ENCODE results near the gene SCAMP4. TPM values are rescaled to one million over a fixed set of nuclear protein-coding genes. Genes with fewer than 3 reads are reported as not detected.

Gene SCAMP4
- total RNA-seq, 1 experiment from 2014 or later, result 48.7 TPM

GRCh38 chr19:1867349-1867724 lies 37.9 kb upstream of the SCAMP4 start:
- Mint-ChIP-seq H3K9me3 (ENCODE audit: unreplicated experiment) (no peaks in the 10 kb centered on the region), H3K4me1 (ENCODE audit: insufficient read depth, unreplicated experiment) (no peaks in the 10 kb centered on the region), H3K27me3 (ENCODE audit: insufficient read depth, unreplicated experiment) (no peaks in the 10 kb centered on the region), H3K27ac (ENCODE audit: low read depth, unreplicated experiment) (no peak overlapping the region), H3K36me3 (ENCODE audit: insufficient read depth, unreplicated experiment) (peaks cover 26% of the 10 kb centered on the region), H3K4me3 (ENCODE audit: unreplicated experiment) (no peak overlapping the region)
- DNase-seq (ENCODE audit: unreplicated experiment), result no peak
- TF ChIP-seq CTCF (IDR thresholded peaks at IDR 0.05; ENCODE audit: unreplicated experiment), result no peak
- ChIA-PET CTCF (interaction anchor here (1.2 kb wide), 1 partner anchor 10 kb away, joined by 3 read pairs; no protein-coding TSS in a partner anchor), POLR2A (interaction anchor here (0.7 kb wide), 1 partner anchor 1230 kb away, joined by 3 read pairs; no protein-coding TSS in a partner anchor)
- intact Hi-C loops (cut with micrococcal nuclease), result no loop called here
- BruUV-seq (replicated peaks), result no TSS peak

DNA sequence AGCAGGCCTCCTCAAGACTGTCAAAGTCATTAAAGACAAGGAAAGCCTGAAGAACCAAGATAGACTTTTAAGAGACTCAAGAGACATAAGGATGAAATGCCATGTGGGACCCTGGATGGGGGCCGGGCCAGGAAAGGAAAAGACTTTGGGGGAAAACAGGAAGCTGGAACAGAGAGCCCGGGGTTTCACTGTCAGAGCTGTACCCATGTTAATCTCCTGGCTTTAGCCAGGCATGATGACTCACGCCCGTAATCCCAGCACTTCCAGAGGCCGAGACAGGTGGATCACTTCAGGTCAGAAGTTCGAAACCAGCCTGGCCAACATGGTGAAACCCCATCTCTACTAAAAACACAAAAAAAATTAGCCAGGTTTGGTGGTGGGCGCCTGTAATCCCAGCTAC lies 36.2 kb upstream of the SCAMP4 start:
- Mint-ChIP-seq H3K4me1 (ENCODE audit: insufficient read depth, unreplicated experiment) (peaks cover 2% of the 10 kb centered on the region), H3K27ac (ENCODE audit: low read depth, unreplicated experiment) (no peak overlapping the region), H3K4me3 (ENCODE audit: unreplicated experiment) (no peak overlapping the region), H3K9me3 (ENCODE audit: unreplicated experiment) (no peaks in the 10 kb centered on the region), H3K27me3 (ENCODE audit: insufficient read depth, unreplicated experiment) (no peaks in the 10 kb centered on the region), H3K36me3 (ENCODE audit: insufficient read depth, unreplicated experiment) (peaks cover 32% of the 10 kb centered on the region)
- intact Hi-C loops (cut with micrococcal nuclease), result no loop called here
- ChIA-PET POLR2A (interaction anchor here (0.6 kb wide), 1 partner anchor 46 kb away, joined by 3 read pairs; no protein-coding TSS in a partner anchor), CTCF (interaction anchor here (0.6 to 1.1 kb wide), 2 partner anchors 31 to 32 kb away, joined by 3 read pairs; no protein-coding TSS in a partner anchor)
- no peak for DNase-seq (ENCODE audit: unreplicated experiment)
- no peak for TF ChIP-seq CTCF (IDR thresholded peaks at IDR 0.05; ENCODE audit: unreplicated experiment)
- no TSS peak for BruUV-seq (replicated peaks)

GRCh38 chr19:1871140-1871597 lies 34.0 kb upstream of the SCAMP4 start:
- peaks cover 7% of the 10 kb centered on the region for H3K4me1 Mint-ChIP-seq (ENCODE audit: insufficient read depth, unreplicated experiment)
- H3K4me3 Mint-ChIP-seq (ENCODE audit: unreplicated experiment), result no peak overlapping the region
- CTCF ChIA-PET, result interaction anchor here (0.5 kb wide), 1 partner anchor 27 kb away, joined by 4 read pairs; no protein-coding TSS in a partner anchor
- H3K27me3 Mint-ChIP-seq (ENCODE audit: insufficient read depth, unreplicated experiment), result no peaks in the 10 kb centered on the region
- H3K9me3 Mint-ChIP-seq (ENCODE audit: unreplicated experiment), result no peaks in the 10 kb centered on the region
- H3K27ac Mint-ChIP-seq (ENCODE audit: low read depth, unreplicated experiment), result no peak overlapping the region
- intact Hi-C loops (cut with micrococcal nuclease), result loop anchor here (5.0 kb wide), 1 partner anchor 36 kb away; the partner anchor contains the start of genes ADAT3 and SCAMP4
- POLR2A ChIA-PET, result interaction anchor here (1.3 kb wide), 1 partner anchor 191 kb away, joined by 3 read pairs; no protein-coding TSS in a partner anchor
- peaks cover 31% of the 10 kb centered on the region for H3K36me3 Mint-ChIP-seq (ENCODE audit: insufficient read depth, unreplicated experiment)
- DNase-seq (ENCODE audit: unreplicated experiment), result no peak
- no peak for TF ChIP-seq CTCF (IDR thresholded peaks at IDR 0.05; ENCODE audit: unreplicated experiment)
- no TSS peak for BruUV-seq (replicated peaks)

DNA sequence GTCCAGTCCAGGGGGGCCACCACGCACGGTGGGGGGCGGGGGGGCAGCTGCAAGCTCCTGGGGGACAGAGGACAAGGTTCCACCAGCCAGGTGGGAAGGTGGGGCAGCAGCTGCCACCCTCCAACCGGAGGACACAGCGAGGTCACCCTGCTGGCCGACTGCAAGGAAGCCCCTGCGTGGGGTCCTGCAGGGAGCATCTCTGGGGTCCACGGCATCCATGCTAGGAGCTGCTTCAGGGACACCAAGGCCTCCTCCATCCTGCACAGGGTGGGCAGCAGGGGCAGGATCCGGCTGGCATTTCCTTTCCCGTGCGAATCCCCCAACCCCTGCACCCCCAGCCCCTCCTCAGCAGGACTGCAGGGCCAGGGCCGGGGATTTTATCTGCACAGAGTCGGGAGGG lies 33.6 kb upstream of the SCAMP4 start:
- Mint-ChIP-seq H3K27ac (ENCODE audit: low read depth, unreplicated experiment) (no peak overlapping the region), H3K4me3 (ENCODE audit: unreplicated experiment) (no peak overlapping the region), H3K36me3 (ENCODE audit: insufficient read depth, unreplicated experiment) (peaks cover 33% of the 10 kb centered on the region), H3K9me3 (ENCODE audit: unreplicated experiment) (no peaks in the 10 kb centered on the region), H3K4me1 (ENCODE audit: insufficient read depth, unreplicated experiment) (peaks cover 7% of the 10 kb centered on the region), H3K27me3 (ENCODE audit: insufficient read depth, unreplicated experiment) (no peaks in the 10 kb centered on the region)
- no peak for TF ChIP-seq CTCF (IDR thresholded peaks at IDR 0.05; ENCODE audit: unreplicated experiment)
- BruUV-seq (replicated peaks), result no TSS peak
- CTCF ChIA-PET, result interaction anchor here (0.5 kb wide), 1 partner anchor 26 kb away, joined by 4 read pairs; no protein-coding TSS in a partner anchor
- POLR2A ChIA-PET, result interaction anchor here (1.3 kb wide), 1 partner anchor 190 kb away, joined by 3 read pairs; no protein-coding TSS in a partner anchor
- intact Hi-C loops (cut with micrococcal nuclease), result loop anchor here (5.0 kb wide), 1 partner anchor 36 kb away; the partner anchor contains the start of genes ADAT3 and SCAMP4
- no peak for DNase-seq (ENCODE audit: unreplicated experiment)

All from MCF 10A (cell line).